ENCODE measurements around the gene P4HA1. TPM values are rescaled to one million over a fixed set of nuclear protein-coding genes. Genes with fewer than 3 reads are reported as not detected.

The P4HA1 gene
- total and polyA plus RNA-seq, 9 of the 15 experiments (the other 6 are each of a cell fraction or from before 2014, with no cell fraction given) = 20.2 to 177 (median 28.6) TPM

GRCh38 chr10:72980348-72980747, 116.3 kb downstream of the P4HA1 start:
- Histone ChIP-seq H3K9ac (ENCODE audit: insufficient read depth in 1 of 2, low read depth in 2 of 2, low read length in 2 of 2) (no peak overlapping the region), H3K9me3 (replicated peaks; ENCODE audit: control insufficient read depth, insufficient read depth, low read depth, low read length) (peaks cover 25% of the 10 kb centered on the region), H3K4me1 (replicated peaks in 1 of 2; ENCODE audit: control insufficient read depth in 2 of 2, insufficient read depth in 2 of 2, low read length in 2 of 2) (peaks cover 8 to 9% of the 10 kb centered on the region in 2 experiments; a peak in 3 of 5 replicates), H3K9me1 (ENCODE audit: control insufficient read depth, insufficient read depth, low read length) (no peaks in the 10 kb centered on the region), H3K79me2 (ENCODE audit: control insufficient read depth, insufficient read depth, low read length) (no peaks in the 10 kb centered on the region), H3K27me3 (ENCODE audit: control insufficient read depth in 2 of 2, insufficient read depth in 2 of 2, low read length in 2 of 2) (no peaks in the 10 kb centered on the region), H3K36me3 (ENCODE audit: control insufficient read depth, insufficient read depth, low read length) (no peaks in the 10 kb centered on the region), H4K20me1 (replicated peaks; ENCODE audit: control insufficient read depth, insufficient read depth, low read length) (no peaks in the 10 kb centered on the region), H3K27ac (ENCODE audit: extremely low read depth, low read depth, low read length) (no peak overlapping the region), H2AFZ (ENCODE audit: low read depth, low read length) (no peak overlapping the region), H3K4me3 (no peak overlapping the region), H3K4me2 (ENCODE audit: insufficient read depth, low read length) (no peak overlapping the region)
- in situ Hi-C loops (cut with MboI) (no loop called here), intact Hi-C loops (cut with micrococcal nuclease) (no loop called here)
- no peak for DNase-seq (ENCODE audit: extremely low read depth in 1 of 4, low spot score in 3 of 4)
- CTCF ChIA-PET (ENCODE audit: low intra/inter-chr PET ratio) = no interaction called here
- no peak for FAIRE-seq
- no peak for ATAC-seq
- BruUV-seq (replicated peaks) = no TSS peak
- POLR2A ChIA-PET = no interaction called here
- 35% methylated on average over 2 of the region's 2 CpGs for WGBS (ENCODE audit: insufficient coverage, low coverage, missing lambda C conversion rate)
- no peak for TF ChIP-seq MECOM (CRISPR knock-in tag; IDR thresholded peaks at IDR 0.05)
- no peak for TF ChIP-seq BHLHE40 (IDR thresholded peaks at IDR 0.05; ENCODE audit: low read length)
- TF ChIP-seq ZNF75A (CRISPR knock-in tag; IDR thresholded peaks at IDR 0.05) = no peak
- no peak for TF ChIP-seq ZNF274 (IDR thresholded peaks at IDR 0.05; ENCODE audit: borderline replicate concordance, low read depth, low read length)
- TF ChIP-seq VEZF1 (CRISPR knock-in tag; IDR thresholded peaks at IDR 0.05) = no peak
- TF ChIP-seq DLX4 (CRISPR knock-in tag; IDR thresholded peaks at IDR 0.05) = no peak
- TF ChIP-seq MITF (IDR thresholded peaks at IDR 0.05) = no peak
- no peak for TF ChIP-seq PHB2 (IDR thresholded peaks at IDR 0.05; ENCODE audit: low read depth)
- no peak for TF ChIP-seq JUNB (CRISPR knock-in tag; conservative IDR thresholded peaks at IDR 0.05)
- no peak for TF ChIP-seq ZNF134 (CRISPR knock-in tag; conservative IDR thresholded peaks at IDR 0.05)
- no peak for TF ChIP-seq KAT8 (IDR thresholded peaks at IDR 0.05; ENCODE audit: low read depth)
- TF ChIP-seq ZNF232 (CRISPR knock-in tag; IDR thresholded peaks at IDR 0.05) = no peak
- TF ChIP-seq PHB (CRISPR knock-in tag; IDR thresholded peaks at IDR 0.05) = no peak
- no peak for TF ChIP-seq MEF2A (IDR thresholded peaks at IDR 0.05; ENCODE audit: control insufficient read depth, low read depth, low read length)
- TF ChIP-seq TFAM (CRISPR knock-in tag; conservative IDR thresholded peaks at IDR 0.05) = no peak
- no peak for TF ChIP-seq PML (IDR thresholded peaks at IDR 0.05; ENCODE audit: low read length)
